Neuronal stem cell (in vitro differentiated cells): Measurements from ENCODE around the gene SNX2.

Experiments
- DNase-seq: peaks from one replicate; pipeline ENCODE4 v3.0.0-alpha.2; 2013; ENCODE audit warnings: low spot score
- H2AFZ ChIP-seq: one replicate; pipeline ENCODE4 v1.6.1; 2013; ENCODE audit warnings: mild to moderate bottlenecking, low read length, inconsistent platforms
- H2AK5ac ChIP-seq: 2 replicates; pipeline ENCODE4 v1.6.1; 2013; ENCODE audit warnings: low read depth, mild to moderate bottlenecking, inconsistent platforms, low read length, moderate library complexity, mixed read lengths
- H2BK120ac ChIP-seq: 2 replicates; pipeline ENCODE4 v1.6.1; 2013; ENCODE audit warnings: low read depth, mild to moderate bottlenecking, inconsistent platforms, low read length, moderate library complexity, mixed read lengths
- H2BK12ac ChIP-seq: one replicate; pipeline ENCODE4 v1.6.1; 2013; ENCODE audit warnings: low read length, inconsistent platforms
- H2BK15ac ChIP-seq: 2 replicates; pipeline ENCODE4 v1.6.1; 2013; ENCODE audit warnings: mild to moderate bottlenecking, low read length, inconsistent platforms, mixed read lengths
- H2BK5ac ChIP-seq: one replicate; pipeline ENCODE4 v1.6.1; 2013; ENCODE audit warnings: inconsistent platforms, mild to moderate bottlenecking, low read length, moderate library complexity
- H3K14ac ChIP-seq: one replicate; pipeline ENCODE4 v1.6.1; 2013; ENCODE audit warnings: low read length, inconsistent platforms
- H3K18ac ChIP-seq: 2 replicates; pipeline ENCODE4 v1.6.1; 2013; ENCODE audit warnings: low read length, inconsistent platforms
- H3K23ac ChIP-seq: 2 replicates; pipeline ENCODE4 v1.6.1; 2013; ENCODE audit warnings: low read depth, mild to moderate bottlenecking, mixed read lengths, low read length, inconsistent platforms; ENCODE audit not compliant: poor library complexity
- H3K27ac ChIP-seq: replicated peaks from 3 replicates; pipeline ENCODE4 v1.5.1; 2013; ENCODE audit warnings: low read length, inconsistent platforms
- H3K27me3 ChIP-seq, 3 experiments: 2 replicates each; pipeline ENCODE4 v1.6.1; 2013; ENCODE audit warnings: low read length in 3 of 3, mild to moderate bottlenecking in 2 of 3, inconsistent platforms in 1 of 3, low read depth in 1 of 3, mixed read lengths in 1 of 3, moderate library complexity in 1 of 3; ENCODE audit not compliant: control insufficient read depth in 3 of 3, insufficient read depth in 3 of 3
- H3K36me3 ChIP-seq, 2 donors: replicated peaks in 1 of 2; 2 replicates each; pipeline ENCODE4 v1.6.1; 2013; ENCODE audit warnings: low read length in 2 of 2; ENCODE audit not compliant: control insufficient read depth in 2 of 2, insufficient read depth in 2 of 2
- H3K4ac ChIP-seq: 2 replicates; pipeline ENCODE4 v1.6.1; 2013; ENCODE audit warnings: inconsistent platforms, mild to moderate bottlenecking, low read length, moderate library complexity
- H3K4me1 ChIP-seq, 2 donors: 1 replicate in 1 of 2; 2 replicates in 1 of 2; pipeline ENCODE4 v1.6.1; 2013; ENCODE audit warnings: low read length in 2 of 2, low read depth in 1 of 2; ENCODE audit not compliant: control insufficient read depth in 2 of 2, insufficient read depth in 1 of 2
- H3K4me2 ChIP-seq: one replicate; pipeline ENCODE4 v1.6.1; 2013; ENCODE audit warnings: mild to moderate bottlenecking, low read length, inconsistent platforms; ENCODE audit not compliant: insufficient read depth, poor library complexity, severe bottlenecking
- H3K4me3 ChIP-seq, 2 donors: 2 replicates each; pipeline ENCODE4 v1.5.1; 2013; ENCODE audit warnings: low read length in 2 of 2, mild to moderate bottlenecking in 2 of 2, inconsistent platforms in 1 of 2, moderate library complexity in 1 of 2
- H3K79me1 ChIP-seq: one replicate; pipeline ENCODE4 v1.6.1; 2013; ENCODE audit warnings: low read depth, mild to moderate bottlenecking, inconsistent platforms, low read length, moderate library complexity
- H3K9ac ChIP-seq: one replicate; pipeline ENCODE4 v1.6.1; 2013; ENCODE audit warnings: mild to moderate bottlenecking, low read depth, low read length, inconsistent platforms; ENCODE audit not compliant: poor library complexity
- H3K9me3 ChIP-seq, 2 donors: replicated peaks in 1 of 2; 2 replicates each; pipeline versions ENCODE3 to v1.6.1; 2013; ENCODE audit warnings: low read length in 2 of 2, mild to moderate bottlenecking in 2 of 2, inconsistent platforms in 1 of 2, low read depth in 1 of 2, mixed read lengths in 1 of 2, moderate library complexity in 1 of 2; ENCODE audit not compliant: control insufficient read depth in 2 of 2, insufficient read depth in 1 of 2
- H4K8ac ChIP-seq: one replicate; pipeline ENCODE4 v1.6.1; 2013; ENCODE audit warnings: low read depth, mild to moderate bottlenecking, inconsistent platforms, low read length, moderate library complexity
- H4K91ac ChIP-seq: one replicate; pipeline ENCODE4 v1.6.1; 2013; ENCODE audit warnings: low read length, low read depth, mild to moderate bottlenecking, inconsistent platforms; ENCODE audit not compliant: poor library complexity
- WGBS, 2 donors: extraction: QIAGEN DNeasy Blood & Tissue Kit; methylation state at CpG; one replicate each; pipeline ENCODE4 v1.1.7; 2013; ENCODE audit warnings: missing lambda C conversion rate in 2 of 2, mixed read lengths in 1 of 2; ENCODE audit not compliant: insufficient read length in 2 of 2, insufficient replicate concordance in 1 of 2; ENCODE audit errors: extremely low coverage in 2 of 2; 5-methylcytosine and 5-hydroxymethylcytosine counted together

The SNX2 gene

DNA sequence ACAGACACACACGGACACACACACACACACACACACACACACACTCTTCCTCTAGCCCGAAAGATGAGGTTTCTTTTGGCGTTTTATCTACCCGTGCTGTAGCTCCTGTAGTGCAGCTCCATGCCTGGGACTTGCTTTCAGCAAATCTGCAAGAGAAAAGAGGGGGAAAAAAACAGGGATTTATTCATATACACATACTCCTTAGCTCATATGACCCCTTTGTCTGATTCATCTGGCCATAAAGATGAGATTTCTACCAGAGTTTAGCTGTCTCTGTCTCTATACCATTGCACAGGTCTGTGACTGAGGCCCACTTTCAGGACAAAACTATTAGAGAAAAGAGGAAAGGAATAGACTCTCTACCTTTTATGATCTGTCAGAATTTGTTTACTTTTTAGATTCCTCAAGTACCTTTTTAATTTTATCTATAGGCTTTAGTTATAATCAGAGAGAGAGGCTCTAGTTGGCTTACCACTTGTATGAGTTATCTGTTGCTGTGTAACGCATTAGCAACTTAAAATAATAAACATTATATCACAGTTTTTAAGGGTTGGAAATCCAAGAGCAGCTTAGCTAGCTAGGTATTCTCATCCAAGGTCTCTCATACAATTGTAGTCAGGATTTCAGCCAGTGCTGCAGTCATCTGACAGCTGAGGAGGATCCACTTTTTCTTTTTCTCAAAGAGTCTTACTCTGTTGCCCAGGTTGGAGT, 14.7 kb downstream of the SNX2 start:
- H3K4me2 ChIP-seq, result no peak overlapping the region
- no peak overlapping the region for H2BK5ac ChIP-seq
- no peak overlapping the region for H2AK5ac ChIP-seq
- no peak overlapping the region for H2BK15ac ChIP-seq
- H3K23ac ChIP-seq, result no peak overlapping the region
- H3K4ac ChIP-seq, result no peak overlapping the region
- no peak overlapping the region for H2BK12ac ChIP-seq
- H3K36me3 ChIP-seq, result no peaks in the 10 kb centered on the region
- no peak overlapping the region for H3K4me3 ChIP-seq
- H3K9me3 ChIP-seq, result peaks cover 0 to 12% of the 10 kb centered on the region in 2 donors
- no peak overlapping the region for H3K14ac ChIP-seq
- H2BK120ac ChIP-seq, result no peak overlapping the region
- H3K9ac ChIP-seq, result no peak overlapping the region
- no peak for DNase-seq
- H3K4me1 ChIP-seq, result no peaks in the 10 kb centered on the region
- peaks cover 2% of the 10 kb centered on the region for H3K79me1 ChIP-seq
- no peaks in the 10 kb centered on the region for H3K27me3 ChIP-seq
- no peak overlapping the region for H4K8ac ChIP-seq
- H2AFZ ChIP-seq, result no peak overlapping the region
- no CpG with 5 or more reads among the region's 5 CpGs for WGBS, 2 donors
- H3K18ac ChIP-seq, result no peak overlapping the region
- no peak overlapping the region for H3K27ac ChIP-seq
- H4K91ac ChIP-seq, result no peak overlapping the region

DNA sequence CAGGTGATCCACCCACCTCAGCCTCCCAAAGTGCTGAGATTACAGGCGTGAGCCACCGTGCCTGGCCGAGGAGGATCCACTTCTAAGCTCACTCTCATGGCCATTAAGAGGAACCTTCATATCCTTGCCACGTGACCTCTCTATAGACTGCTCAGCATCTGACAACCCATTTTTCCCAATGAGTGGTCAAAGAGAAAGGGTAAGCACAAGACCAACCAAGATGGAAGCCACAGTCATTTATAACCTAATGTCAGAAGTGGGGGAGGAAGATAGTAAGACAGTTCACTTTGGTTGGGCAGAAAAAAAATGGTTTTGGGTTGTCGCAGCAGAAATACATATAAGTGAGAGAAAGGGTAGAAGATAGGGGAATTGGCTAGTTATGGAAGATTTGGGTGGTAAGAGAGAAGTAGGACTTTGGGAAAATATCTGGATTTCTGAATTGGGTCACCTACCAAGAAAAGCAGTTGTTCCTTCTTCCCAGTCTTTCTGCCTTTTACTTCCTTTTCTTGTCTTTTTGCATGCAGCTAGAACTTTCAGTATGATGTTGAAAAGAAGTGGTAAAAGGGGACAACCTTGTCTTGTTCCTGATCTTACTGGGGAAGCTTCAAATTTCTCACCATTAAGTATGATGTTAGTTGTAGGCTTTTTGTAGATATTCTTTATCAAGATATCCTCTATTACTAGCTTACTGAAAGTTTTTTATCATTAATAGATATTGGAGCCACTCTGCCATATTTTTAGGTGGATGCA, 15.6 kb downstream of the SNX2 start:
- H2AK5ac ChIP-seq, result no peak overlapping the region
- no peak overlapping the region for H3K23ac ChIP-seq
- H3K4me2 ChIP-seq, result no peak overlapping the region
- H2BK12ac ChIP-seq, result no peak overlapping the region
- H2BK120ac ChIP-seq, result no peak overlapping the region
- no peak overlapping the region for H3K9ac ChIP-seq
- no peak overlapping the region for H3K4me3 ChIP-seq
- peaks cover 2% of the 10 kb centered on the region for H3K79me1 ChIP-seq
- H3K18ac ChIP-seq, result no peak overlapping the region
- no peak overlapping the region for H4K8ac ChIP-seq
- H2AFZ ChIP-seq, result no peak overlapping the region
- no peak for DNase-seq
- no peak overlapping the region for H3K27ac ChIP-seq
- no peaks in the 10 kb centered on the region for H3K27me3 ChIP-seq
- 100% methylated on average over 1 of the region's 5 CpGs; no CpG with 5 or more reads in 1 of the 2 donors for WGBS, 2 donors
- H3K36me3 ChIP-seq, result no peaks in the 10 kb centered on the region
- no peak overlapping the region for H2BK15ac ChIP-seq
- H3K14ac ChIP-seq, result no peak overlapping the region
- H2BK5ac ChIP-seq, result no peak overlapping the region
- peaks cover 0 to 6% of the 10 kb centered on the region in 2 donors for H3K9me3 ChIP-seq
- no peak overlapping the region for H3K4ac ChIP-seq
- H4K91ac ChIP-seq, result no peak overlapping the region
- no peaks in the 10 kb centered on the region for H3K4me1 ChIP-seq

DNA sequence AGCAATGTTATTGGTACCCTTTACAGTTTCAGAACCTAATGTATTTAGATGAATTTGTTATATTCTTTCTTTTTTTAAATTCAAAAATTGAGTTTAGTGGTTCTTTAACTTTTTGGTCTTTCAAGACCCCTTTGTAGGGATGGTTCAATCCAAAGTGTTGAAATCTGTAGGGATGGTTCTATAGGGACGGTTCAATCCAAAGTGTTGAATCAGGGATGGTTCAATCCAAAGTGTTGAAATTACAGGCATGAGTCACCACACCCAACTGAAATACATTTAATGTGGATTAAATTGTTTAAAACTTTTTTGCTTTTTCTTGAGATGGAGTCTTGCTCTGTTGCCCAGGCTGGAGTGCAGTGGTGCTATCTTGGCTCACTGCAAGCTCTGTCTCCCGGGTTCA, 30.6 kb downstream of the SNX2 start:
- no peak overlapping the region for H3K9ac ChIP-seq
- H3K9me3 ChIP-seq, result no peaks in the 10 kb centered on the region
- H2BK15ac ChIP-seq, result no peak overlapping the region
- H2AK5ac ChIP-seq, result no peak overlapping the region
- H4K91ac ChIP-seq, result no peak overlapping the region
- no peak overlapping the region for H3K4ac ChIP-seq
- no peak overlapping the region for H3K14ac ChIP-seq
- no peak overlapping the region for H3K4me3 ChIP-seq
- no peak overlapping the region for H3K4me2 ChIP-seq
- no peak overlapping the region for H2BK120ac ChIP-seq
- H2BK12ac ChIP-seq, result no peak overlapping the region
- H2AFZ ChIP-seq, result no peak overlapping the region
- H3K27ac ChIP-seq, result no peak overlapping the region
- H3K79me1 ChIP-seq, result no peaks in the 10 kb centered on the region
- DNase-seq, result no peak
- no CpG with 5 or more reads among the region's 2 CpGs for WGBS, 2 donors
- no peaks in the 10 kb centered on the region for H3K27me3 ChIP-seq
- H3K18ac ChIP-seq, result no peak overlapping the region
- no peak overlapping the region for H3K23ac ChIP-seq
- peaks cover 2 to 75% of the 10 kb centered on the region in 2 donors for H3K36me3 ChIP-seq
- peaks cover 3 to 5% of the 10 kb centered on the region in 2 donors for H3K4me1 ChIP-seq
- H4K8ac ChIP-seq, result no peak overlapping the region
- H2BK5ac ChIP-seq, result no peak overlapping the region

- Histone ChIP-seq H2BK120ac (no peak overlapping the region), H3K4me2 (no peak overlapping the region), H3K9me3 (no peaks in the 10 kb centered on the region), H2BK5ac (no peak overlapping the region), H3K36me3 (peaks cover 0 to 37% of the 10 kb centered on the region in 2 donors), H3K4ac (no peak overlapping the region), H3K9ac (no peak overlapping the region), H3K4me3 (no peak overlapping the region), H3K4me1 (no peaks in the 10 kb centered on the region), H2AK5ac (no peak overlapping the region), H4K8ac (no peak overlapping the region), H3K79me1 (no peaks in the 10 kb centered on the region), H3K27ac (no peak overlapping the region), H2AFZ (no peak overlapping the region), H3K23ac (no peak overlapping the region), H2BK15ac (no peak overlapping the region), H3K14ac (no peak overlapping the region), H3K18ac (no peak overlapping the region), H2BK12ac (no peak overlapping the region), H4K91ac (no peak overlapping the region), H3K27me3 (no peaks in the 10 kb centered on the region)
- WGBS, 2 donors, result no CpG with 5 or more reads among the region's 2 CpGs
- DNase-seq, result no peak
These were observed 35.5 kb downstream of the SNX2 start for GRCh38 chr5:122810405-122810804.
